Mucosa of descending colon (tissue), 3 donors: ENCODE measurements around the gene ZNF273. TPM values are rescaled to one million over a fixed set of nuclear protein-coding genes. Genes with fewer than 3 reads are reported as not detected.
A peak's percentile ranks its signal among the peaks of the same experiment; 100 is the strongest.
"Not testable (repeated sequence)": the region's sequence is repeated elsewhere in the genome, so short reads cannot be mapped to it uniquely, and the experiment has no call there.

Source experiments
- ATAC-seq: fragments of 200-7000 bp; cut with Tn5 transposase; one replicate; pipeline ENCODE4 v1.9.1; 2020; ENCODE audit warnings: mild to moderate bottlenecking, moderate library complexity
- DNase-seq, 3 donors: peaks; one replicate each; pipeline ENCODE4 v3.0.0-alpha.2; 2020
- H3K36me3 ChIP-seq: fragments of 200-600 bp; one replicate; pipeline ENCODE4 v1.8.0; 2021; ENCODE audit warnings: low read depth, mild to moderate bottlenecking
- H3K4me1 ChIP-seq: fragments of 200-600 bp; one replicate; pipeline ENCODE4 v1.8.0; 2021; ENCODE audit warnings: low read depth, mild to moderate bottlenecking
- H3K4me3 ChIP-seq: fragments of 200-600 bp; one replicate; pipeline ENCODE4 v1.8.0; 2021; ENCODE audit warnings: mild to moderate bottlenecking
- H3K9me3 ChIP-seq: fragments of 200-600 bp; one replicate; pipeline ENCODE4 v1.8.0; 2021; ENCODE audit warnings: mild to moderate bottlenecking
- intact Hi-C, 2 donors: fragments of 100-400 bp; cut with DNase I in 1 of 2; cut with micrococcal nuclease in 1 of 2; formaldehyde crosslinking; loops; one replicate each; pipeline versions ENCODE4 v1.11.0 to v1.11.1; 2022; cut with DNase I, micrococcal nuclease
- total RNA-seq, 3 donors: library from RNA; stranded (reverse); fragmentation: NEBNext Ultra II Directional in 2 of 3; extraction: Animal tissue kit (Norgen Biotek cat#: 25700) in 2 of 3; gene quantifications; one replicate each; pipeline versions ENCODE4 v1.2.1 to v1.2.4, GENCODE V29; 2021 to 2023
- TF ChIP-seq, protein P1 (sequence below): fragments of 200-600 bp; IDR thresholded peaks from one replicate; pipeline ENCODE4 v1.8.0; 2022; ENCODE audit warnings: antibody characterized with exemption, mild to moderate bottlenecking
- donor health status: DM: no; HTN: no; CAD: no; lungs with moderate emphysema.
- donor health status: DM: no; HTN: no; CAD: no.
- donor health status: DM: no; HTN: yes; CAD: no.

The ZNF273 gene
- total RNA-seq, 3 donors from 2014 or later, result 6.5 to 7.6 (median 6.9) TPM

DNA sequence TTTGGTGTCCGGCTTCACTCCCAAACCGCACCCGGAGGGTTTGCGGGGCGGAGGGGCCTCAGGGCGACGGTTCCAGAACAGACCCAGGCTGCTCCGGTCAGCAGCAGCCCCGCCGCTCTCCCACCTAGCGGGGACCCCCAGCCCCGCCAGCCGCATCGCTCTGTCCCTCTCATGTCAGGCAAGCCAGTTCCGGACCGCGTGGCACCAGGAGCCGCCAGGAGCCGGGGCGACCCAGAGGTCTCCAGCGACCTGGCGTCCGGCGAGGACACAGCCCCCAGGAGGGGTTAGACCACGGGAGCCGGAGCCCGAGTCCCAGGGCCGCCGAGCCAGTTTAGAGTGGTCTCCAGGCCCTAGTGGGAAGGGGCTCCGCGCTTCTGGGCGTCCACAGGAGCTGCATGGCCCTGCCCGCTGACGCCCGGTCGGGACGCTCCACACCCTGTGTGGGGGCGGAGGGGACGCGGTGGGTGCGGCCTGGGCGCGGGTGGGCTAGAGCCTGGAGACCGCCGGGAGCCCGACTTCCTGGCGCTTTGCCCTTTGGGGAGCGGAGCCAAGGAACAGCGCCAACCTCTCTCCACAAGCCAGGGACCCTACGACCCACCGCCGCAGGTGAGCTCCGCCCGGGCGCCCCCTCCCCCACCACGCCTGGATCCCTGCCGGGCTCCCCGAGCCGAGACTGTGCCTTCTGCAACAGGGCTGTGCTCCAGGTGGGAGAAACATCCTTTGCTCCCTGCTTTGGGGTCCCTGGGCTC is 44.4 kb downstream of the ZNF273 start:
- peaks cover 4% of the 10 kb centered on the region for H3K4me1 ChIP-seq
- ATAC-seq (peak; percentile 26), DNase-seq (no peak)
- TF ChIP-seq, protein P1, sequence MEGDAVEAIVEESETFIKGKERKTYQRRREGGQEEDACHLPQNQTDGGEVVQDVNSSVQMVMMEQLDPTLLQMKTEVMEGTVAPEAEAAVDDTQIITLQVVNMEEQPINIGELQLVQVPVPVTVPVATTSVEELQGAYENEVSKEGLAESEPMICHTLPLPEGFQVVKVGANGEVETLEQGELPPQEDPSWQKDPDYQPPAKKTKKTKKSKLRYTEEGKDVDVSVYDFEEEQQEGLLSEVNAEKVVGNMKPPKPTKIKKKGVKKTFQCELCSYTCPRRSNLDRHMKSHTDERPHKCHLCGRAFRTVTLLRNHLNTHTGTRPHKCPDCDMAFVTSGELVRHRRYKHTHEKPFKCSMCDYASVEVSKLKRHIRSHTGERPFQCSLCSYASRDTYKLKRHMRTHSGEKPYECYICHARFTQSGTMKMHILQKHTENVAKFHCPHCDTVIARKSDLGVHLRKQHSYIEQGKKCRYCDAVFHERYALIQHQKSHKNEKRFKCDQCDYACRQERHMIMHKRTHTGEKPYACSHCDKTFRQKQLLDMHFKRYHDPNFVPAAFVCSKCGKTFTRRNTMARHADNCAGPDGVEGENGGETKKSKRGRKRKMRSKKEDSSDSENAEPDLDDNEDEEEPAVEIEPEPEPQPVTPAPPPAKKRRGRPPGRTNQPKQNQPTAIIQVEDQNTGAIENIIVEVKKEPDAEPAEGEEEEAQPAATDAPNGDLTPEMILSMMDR, result no peak
- no peak overlapping the region for H3K4me3 ChIP-seq
- H3K36me3 ChIP-seq, result no peaks in the 10 kb centered on the region
- H3K9me3 ChIP-seq, result no peaks in the 10 kb centered on the region
- intact Hi-C loops, result no loop called here

DNA sequence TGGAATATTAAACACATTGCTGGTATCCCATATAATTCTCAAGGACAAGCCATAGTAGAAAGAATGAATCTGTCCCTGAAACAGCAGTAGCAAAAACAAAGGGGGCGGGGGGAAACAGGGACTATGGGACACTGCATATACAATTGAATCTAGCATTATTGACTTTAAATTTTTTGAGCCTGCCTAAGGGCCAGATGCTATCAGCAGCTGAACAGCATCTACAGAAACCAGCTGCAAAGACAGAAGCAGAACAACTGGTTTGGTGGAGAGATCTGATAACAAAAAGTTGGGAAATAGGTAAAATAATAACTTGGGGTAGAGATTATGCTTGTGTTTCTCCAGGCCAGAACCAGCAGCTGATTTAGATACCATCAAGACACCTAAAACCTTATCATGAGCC is 45.7 kb downstream of the ZNF273 start:
- H3K9me3 ChIP-seq, intact Hi-C loops, H3K4me3 ChIP-seq, DNase-seq, H3K4me1 ChIP-seq, ATAC-seq, H3K36me3 ChIP-seq: not testable (repeated sequence)

- not testable (repeated sequence) for H3K4me1 ChIP-seq, ATAC-seq, H3K36me3 ChIP-seq, H3K9me3 ChIP-seq, H3K4me3 ChIP-seq
- intact Hi-C loops, result loop anchor here in 1 of 2 donors (5.0 kb wide), 1 partner anchor 357 kb away; no protein-coding TSS in a partner anchor
- peak in 1 of 3 donors; percentile 10 for DNase-seq
These were observed 47.6 kb downstream of the ZNF273 start for GRCh38 chr7:64950673-64951072.

GRCh38 chr7:64951250-64951848 is 48.3 kb downstream of the ZNF273 start:
- Histone ChIP-seq H3K9me3 (no peaks in the 10 kb centered on the region), H3K36me3 (no peaks in the 10 kb centered on the region), H3K4me1 (peaks cover 4% of the 10 kb centered on the region), H3K4me3 (no peak overlapping the region)
- ATAC-seq (peak; percentile 75), DNase-seq (peak in 1 of 3 donors; percentile 35)
- TF ChIP-seq, protein P1, result peak; percentile 52
- intact Hi-C loops, result loop anchor here in 1 of 2 donors (5.0 kb wide), 1 partner anchor 356 kb away; no protein-coding TSS in a partner anchor

DNA sequence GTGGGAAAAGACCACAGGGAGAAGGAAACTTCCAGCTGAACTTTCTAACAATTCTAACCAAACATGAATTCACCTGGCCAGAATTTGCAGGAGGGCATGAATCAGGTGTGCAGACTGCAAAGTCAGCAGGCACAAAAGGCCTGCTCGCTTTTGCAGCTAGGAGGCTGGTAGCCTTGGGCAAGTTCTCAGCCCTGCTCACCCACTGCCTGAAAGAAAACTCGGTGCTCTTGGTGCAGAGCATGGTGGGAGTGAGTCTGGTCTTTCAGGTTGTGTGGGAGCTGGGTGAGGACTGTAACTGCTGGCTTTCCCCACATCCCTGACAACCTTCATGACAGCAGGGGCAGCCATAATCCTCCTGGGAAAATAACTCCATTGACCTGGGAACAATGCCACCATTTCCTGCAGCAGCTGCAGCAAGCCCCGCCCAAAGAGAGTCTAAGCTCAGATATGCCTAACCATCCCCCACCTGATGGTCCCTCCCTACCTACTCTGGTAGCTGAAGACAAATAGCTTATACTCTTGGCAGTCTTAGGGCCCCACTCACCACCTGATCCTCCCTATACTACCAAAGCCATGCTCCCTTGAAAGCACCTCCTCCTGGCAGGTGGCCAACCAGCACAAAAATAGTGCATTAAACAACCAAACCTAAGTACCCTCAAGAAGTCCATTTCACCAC is 56.1 kb downstream of the ZNF273 start:
- no peaks in the 10 kb centered on the region for H3K9me3 ChIP-seq
- ATAC-seq (no peak), DNase-seq (no peak)
- no peak overlapping the region for H3K4me3 ChIP-seq
- no peaks in the 10 kb centered on the region for H3K36me3 ChIP-seq
- TF ChIP-seq, protein P1, result no peak
- H3K4me1 ChIP-seq, result no peaks in the 10 kb centered on the region
- intact Hi-C loops, result no loop called here

- DNase-seq (no peak), ATAC-seq (no peak)
- H3K4me1 ChIP-seq, result no peaks in the 10 kb centered on the region
- H3K4me3 ChIP-seq, result no peak overlapping the region
- TF ChIP-seq, protein P1, result no peak
- intact Hi-C loops, result no loop called here
- peaks cover 17% of the 10 kb centered on the region for H3K9me3 ChIP-seq
- no peaks in the 10 kb centered on the region for H3K36me3 ChIP-seq
These were observed 62.5 kb downstream of the ZNF273 start for GRCh38 chr7:64965594-64965993.
